Cardiac fibroblast (primary cell): ENCODE results near the gene L2HGDH.

Source experiments
- DNase-seq, 2 donors: peaks; one replicate each; pipeline versions ENCODE4 v3.0.0 to v3.0.0-alpha.2; 2010; ENCODE audit warnings: low read depth in 2 of 2
- H3K4me3 ChIP-seq, 2 donors: replicated peaks in 1 of 2; 1 replicate in 1 of 2; 2 replicates in 1 of 2; pipeline ENCODE4 v1.5.1; 2011; ENCODE audit warnings: low read depth in 2 of 2, low read length in 2 of 2, mild to moderate bottlenecking in 2 of 2, moderate library complexity in 1 of 2
- CTCF ChIP-seq: IDR thresholded peaks from one replicate; pipeline ENCODE4 v1.5.1; 2011; ENCODE audit warnings: low read depth, mild to moderate bottlenecking, low read length, inconsistent platforms

L2HGDH gene

GRCh38 chr14:50265029-50265428, 47.0 kb downstream of the L2HGDH start:
- no peak overlapping the region for H3K4me3 ChIP-seq
- DNase-seq = no peak
- no peak for TF ChIP-seq CTCF

GRCh38 chr14:50263321-50263720, 48.7 kb downstream of the L2HGDH start:
- no peak for TF ChIP-seq CTCF
- H3K4me3 ChIP-seq = no peak overlapping the region
- DNase-seq = no peak

GRCh38 chr14:50262865-50263264, 49.2 kb downstream of the L2HGDH start:
- no peak overlapping the region for H3K4me3 ChIP-seq
- no peak for DNase-seq
- TF ChIP-seq CTCF = no peak

GRCh38 chr14:50260511-50260910, 51.5 kb downstream of the L2HGDH start:
- DNase-seq = peak; percentile 63 to 73
- H3K4me3 ChIP-seq = no peak overlapping the region
- peak; percentile 59 for TF ChIP-seq CTCF

GRCh38 chr14:50260072-50260471, 52.0 kb downstream of the L2HGDH start:
- no peak overlapping the region for H3K4me3 ChIP-seq
- TF ChIP-seq CTCF = no peak
- no peak for DNase-seq

- TF ChIP-seq CTCF = no peak
- no peak overlapping the region for H3K4me3 ChIP-seq
- no peak for DNase-seq
These were observed 54.3 kb downstream of the L2HGDH start for GRCh38 chr14:50257732-50258131.

- no peak for TF ChIP-seq CTCF
These were observed 57.8 kb downstream of the L2HGDH start for GRCh38 chr14:50254248-50254647.

More at GRCh38 chr14:50254248-50254647, 57.8 kb downstream of the L2HGDH start:
- DNase-seq = no peak
- H3K4me3 ChIP-seq = no peak overlapping the region
